ENCODE results near the gene AFF1. TPM values are rescaled to one million over a fixed set of nuclear protein-coding genes. Genes with fewer than 3 reads are reported as not detected.

The AFF1 gene
- total and polyA plus RNA-seq, 2 donors from 2014 or later: 13.4 to 187 TPM

DNA sequence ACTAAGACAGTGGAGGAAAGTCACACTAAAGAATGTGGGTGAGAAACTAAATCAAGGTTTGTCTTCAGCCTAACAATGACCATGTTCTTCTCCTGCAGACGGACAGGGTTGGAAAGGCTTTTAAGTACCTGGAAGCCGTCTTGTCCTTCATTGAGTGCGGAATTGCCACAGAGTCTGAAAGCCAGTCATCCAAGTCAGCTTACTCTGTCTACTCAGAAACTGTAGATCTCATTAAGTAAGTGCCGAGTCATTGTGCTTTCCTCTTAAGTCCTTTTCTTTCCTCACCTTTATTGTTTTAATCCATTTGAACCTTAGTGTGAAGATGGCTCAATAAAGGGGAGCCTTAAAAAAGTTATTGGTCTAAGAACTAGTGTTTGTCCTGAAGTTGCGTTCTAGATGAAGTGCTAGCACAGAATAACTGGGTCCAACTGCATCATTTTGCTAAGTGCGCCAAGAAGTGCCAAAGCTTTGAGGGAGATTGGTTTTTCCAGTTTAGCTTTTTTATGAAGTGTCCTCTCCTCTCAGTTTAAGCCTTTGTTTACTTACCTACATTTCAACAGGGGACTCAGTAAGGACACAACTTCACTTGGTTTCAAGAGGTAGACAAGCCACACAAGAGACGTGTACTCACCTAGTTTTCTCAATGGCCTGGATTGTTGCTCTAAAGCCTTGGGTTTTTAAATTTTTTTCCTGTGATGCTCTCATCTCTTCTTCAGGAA lies 196.3 kb downstream of the AFF1 start:
- Histone ChIP-seq H3K4me3 (ENCODE audit: low read length in 3 of 3) (no peak overlapping the region), H3K4me1 (ENCODE audit: control insufficient read depth in 2 of 3, insufficient read depth in 2 of 3, low read depth in 1 of 3, low read length in 3 of 3) (no peaks in the 10 kb centered on the region), H3K27me3 (ENCODE audit: control insufficient read depth, insufficient read depth, low read length) (no peaks in the 10 kb centered on the region), H3K9me3 (ENCODE audit: control insufficient read depth in 2 of 3, insufficient read depth in 1 of 3, low read length in 3 of 3) (no peaks in the 10 kb centered on the region), H3K36me3 (ENCODE audit: control insufficient read depth in 2 of 3, insufficient read depth in 3 of 3, low read length in 3 of 3) (peaks cover 2 to 81% (median 56%) of the 10 kb centered on the region in 3 donors), H3K9ac (ENCODE audit: low read length in 3 of 3) (no peak overlapping the region), H3K27ac (ENCODE audit: low read depth in 2 of 2, low read length in 2 of 2) (no peak overlapping the region)
- intact Hi-C loops (cut with DNase I): no loop called here
- TF ChIP-seq, protein P1, sequence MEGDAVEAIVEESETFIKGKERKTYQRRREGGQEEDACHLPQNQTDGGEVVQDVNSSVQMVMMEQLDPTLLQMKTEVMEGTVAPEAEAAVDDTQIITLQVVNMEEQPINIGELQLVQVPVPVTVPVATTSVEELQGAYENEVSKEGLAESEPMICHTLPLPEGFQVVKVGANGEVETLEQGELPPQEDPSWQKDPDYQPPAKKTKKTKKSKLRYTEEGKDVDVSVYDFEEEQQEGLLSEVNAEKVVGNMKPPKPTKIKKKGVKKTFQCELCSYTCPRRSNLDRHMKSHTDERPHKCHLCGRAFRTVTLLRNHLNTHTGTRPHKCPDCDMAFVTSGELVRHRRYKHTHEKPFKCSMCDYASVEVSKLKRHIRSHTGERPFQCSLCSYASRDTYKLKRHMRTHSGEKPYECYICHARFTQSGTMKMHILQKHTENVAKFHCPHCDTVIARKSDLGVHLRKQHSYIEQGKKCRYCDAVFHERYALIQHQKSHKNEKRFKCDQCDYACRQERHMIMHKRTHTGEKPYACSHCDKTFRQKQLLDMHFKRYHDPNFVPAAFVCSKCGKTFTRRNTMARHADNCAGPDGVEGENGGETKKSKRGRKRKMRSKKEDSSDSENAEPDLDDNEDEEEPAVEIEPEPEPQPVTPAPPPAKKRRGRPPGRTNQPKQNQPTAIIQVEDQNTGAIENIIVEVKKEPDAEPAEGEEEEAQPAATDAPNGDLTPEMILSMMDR (IDR thresholded peaks at IDR 0.05; ENCODE audit: borderline replicate concordance, extremely low read depth, insufficient read depth): no peak
- FAIRE-seq (no peak), DNase-seq (no peak)

DNA sequence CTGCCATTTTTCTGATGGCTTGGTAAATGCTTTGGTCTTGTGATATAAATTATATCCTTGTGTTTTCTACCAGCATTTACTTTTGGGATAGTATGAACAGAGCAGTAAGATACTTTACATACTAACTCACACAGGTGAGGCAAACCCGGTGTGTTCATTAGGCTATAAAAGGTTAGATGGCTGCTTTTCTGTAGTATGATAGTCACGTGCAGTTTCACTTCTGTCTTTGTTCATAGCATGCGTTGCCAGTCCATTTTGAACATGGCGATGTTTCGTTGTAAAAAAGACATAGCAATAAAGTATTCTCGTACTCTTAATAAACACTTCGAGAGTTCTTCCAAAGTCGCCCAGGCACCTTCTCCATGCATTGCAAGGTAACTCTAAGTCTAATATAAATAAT lies 197.2 kb downstream of the AFF1 start:
- H3K27ac ChIP-seq (ENCODE audit: low read depth in 2 of 2, low read length in 2 of 2): no peak overlapping the region
- no peaks in the 10 kb centered on the region for H3K9me3 ChIP-seq (ENCODE audit: control insufficient read depth in 2 of 3, insufficient read depth in 1 of 3, low read length in 3 of 3)
- peaks cover 2 to 81% (median 52%) of the 10 kb centered on the region in 3 donors for H3K36me3 ChIP-seq (ENCODE audit: control insufficient read depth in 2 of 3, insufficient read depth in 3 of 3, low read length in 3 of 3)
- intact Hi-C loops (cut with DNase I): no loop called here
- H3K4me1 ChIP-seq (ENCODE audit: control insufficient read depth in 2 of 3, insufficient read depth in 2 of 3, low read depth in 1 of 3, low read length in 3 of 3): no peaks in the 10 kb centered on the region
- H3K4me3 ChIP-seq (ENCODE audit: low read length in 3 of 3): no peak overlapping the region
- TF ChIP-seq, protein P1 (IDR thresholded peaks at IDR 0.05; ENCODE audit: borderline replicate concordance, extremely low read depth, insufficient read depth): no peak
- no peaks in the 10 kb centered on the region for H3K27me3 ChIP-seq (ENCODE audit: control insufficient read depth, insufficient read depth, low read length)
- H3K9ac ChIP-seq (ENCODE audit: low read length in 3 of 3): no peak overlapping the region
- FAIRE-seq: no peak
- DNase-seq: no peak

DNA sequence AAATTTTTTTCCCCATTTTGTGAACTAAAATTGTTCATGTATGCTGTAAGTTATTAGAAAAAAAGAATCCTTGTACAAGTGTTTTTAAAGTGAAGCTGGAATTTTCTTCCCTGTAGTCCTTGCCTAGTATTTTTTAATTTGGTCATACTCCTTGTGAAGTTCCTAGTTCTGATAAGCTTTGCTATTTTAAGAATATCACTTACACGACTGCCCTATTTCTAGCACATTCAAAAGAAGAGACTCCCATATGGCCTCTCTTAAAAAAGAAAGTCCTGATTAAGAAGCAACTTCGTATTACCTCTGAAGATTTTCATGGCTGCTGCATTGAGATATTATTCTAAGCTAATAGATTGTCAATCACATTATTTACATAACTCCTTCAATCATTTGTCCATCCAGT lies 198.4 kb downstream of the AFF1 start:
- intact Hi-C loops (cut with DNase I): no loop called here
- Histone ChIP-seq H3K4me3 (ENCODE audit: low read length in 3 of 3) (no peak overlapping the region), H3K4me1 (ENCODE audit: control insufficient read depth in 2 of 3, insufficient read depth in 2 of 3, low read depth in 1 of 3, low read length in 3 of 3) (no peaks in the 10 kb centered on the region), H3K36me3 (ENCODE audit: control insufficient read depth in 2 of 3, insufficient read depth in 3 of 3, low read length in 3 of 3) (peaks cover 0 to 73% (median 47%) of the 10 kb centered on the region in 3 donors), H3K9ac (ENCODE audit: low read length in 3 of 3) (no peak overlapping the region), H3K9me3 (ENCODE audit: control insufficient read depth in 2 of 3, insufficient read depth in 1 of 3, low read length in 3 of 3) (no peaks in the 10 kb centered on the region), H3K27ac (ENCODE audit: low read depth in 2 of 2, low read length in 2 of 2) (no peak overlapping the region), H3K27me3 (ENCODE audit: control insufficient read depth, insufficient read depth, low read length) (no peaks in the 10 kb centered on the region)
- TF ChIP-seq, protein P1 (IDR thresholded peaks at IDR 0.05; ENCODE audit: borderline replicate concordance, extremely low read depth, insufficient read depth): no peak
- no peak for DNase-seq
- FAIRE-seq: no peak
